ENCODE data around the gene MRPL19. TPM values are rescaled to one million over a fixed set of nuclear protein-coding genes. Genes with fewer than 3 reads are reported as not detected.

The MRPL19 gene
- total and polyA plus RNA-seq, 2 of the 13 experiments (the other 11 are each of a cell fraction or from before 2014, with no cell fraction given), result 43.2 to 163 TPM

- TF ChIP-seq SRSF4 (IDR thresholded peaks at IDR 0.05; ENCODE audit: low read depth, low read length, poor library complexity, severe bottlenecking) (no peak), NR2F1 (CRISPR knock-in tag; IDR thresholded peaks at IDR 0.05) (no peak; a peak in 1 of 4 replicates), ARID4A (CRISPR knock-in tag; IDR thresholded peaks at IDR 0.05; ENCODE audit: borderline replicate concordance) (peak; percentile 93), MAFG (CRISPR knock-in tag; IDR thresholded peaks at IDR 0.05) (no peak), SMARCE1 (IDR thresholded peaks at IDR 0.05; ENCODE audit: borderline replicate concordance) (no peak), ZBTB1 (CRISPR knock-in tag; IDR thresholded peaks at IDR 0.05; ENCODE audit: borderline replicate concordance) (no peak), ZBTB14 (CRISPR knock-in tag; IDR thresholded peaks at IDR 0.05) (peak; percentile 87), HES4 (CRISPR knock-in tag; IDR thresholded peaks at IDR 0.05; ENCODE audit: borderline replicate concordance) (peak; percentile 20; the same call in 1 of the 2 replicates), SKIL (CRISPR knock-in tag; IDR thresholded peaks at IDR 0.05; ENCODE audit: borderline replicate concordance) (no peak), ZBTB7B (CRISPR knock-in tag; IDR thresholded peaks at IDR 0.05) (peak; percentile 79; the same call in 1 of the 2 replicates), CREBL2 (CRISPR knock-in tag; IDR thresholded peaks at IDR 0.05; ENCODE audit: borderline replicate concordance) (no peak), ZNF414 (CRISPR knock-in tag; IDR thresholded peaks at IDR 0.05) (no peak; the same call in 1 of the 2 replicates), ZNF558 (CRISPR knock-in tag; IDR thresholded peaks at IDR 0.05; ENCODE audit: borderline replicate concordance) (no peak), TSC22D2 (CRISPR knock-in tag; IDR thresholded peaks at IDR 0.05; ENCODE audit: borderline replicate concordance) (0 out of 2 replicates have a peak, but pooled peaks have one; percentile 66), ZNF879 (CRISPR knock-in tag; IDR thresholded peaks at IDR 0.05) (peak; percentile 83), KAT2B (IDR thresholded peaks at IDR 0.05; ENCODE audit: borderline replicate concordance, low read depth, low read length) (no peak), ZFYVE20 (CRISPR knock-in tag; IDR thresholded peaks at IDR 0.05; ENCODE audit: borderline replicate concordance, low read depth) (0 out of 2 replicates have a peak, but pooled peaks have one; percentile 26), ZNF256 (CRISPR knock-in tag; conservative IDR thresholded peaks at IDR 0.05) (peak; percentile 76; the same call in 1 of the 2 replicates), ZNF589 (CRISPR knock-in tag; conservative IDR thresholded peaks at IDR 0.05) (peak; percentile 85), ZNF792 (CRISPR knock-in tag; IDR thresholded peaks at IDR 0.05) (peak; percentile 77)
Measured at GRCh38 chr2:75646583-75647425, at the start of gene MRPL19 (continued).

Data from HepG2 (cell line).